Amniotic epithelial cell (primary cell): Measurements from ENCODE around the gene NSDHL.
"Not testable (repeated sequence)": the region's sequence is repeated elsewhere in the genome, so short reads cannot be mapped to it uniquely, and the experiment has no call there.

Experiments used
- DNase-seq: peaks from one replicate; pipeline ENCODE4 v3.0.0-alpha.2; 2010; ENCODE audit warnings: low read depth

The NSDHL gene

DNA sequence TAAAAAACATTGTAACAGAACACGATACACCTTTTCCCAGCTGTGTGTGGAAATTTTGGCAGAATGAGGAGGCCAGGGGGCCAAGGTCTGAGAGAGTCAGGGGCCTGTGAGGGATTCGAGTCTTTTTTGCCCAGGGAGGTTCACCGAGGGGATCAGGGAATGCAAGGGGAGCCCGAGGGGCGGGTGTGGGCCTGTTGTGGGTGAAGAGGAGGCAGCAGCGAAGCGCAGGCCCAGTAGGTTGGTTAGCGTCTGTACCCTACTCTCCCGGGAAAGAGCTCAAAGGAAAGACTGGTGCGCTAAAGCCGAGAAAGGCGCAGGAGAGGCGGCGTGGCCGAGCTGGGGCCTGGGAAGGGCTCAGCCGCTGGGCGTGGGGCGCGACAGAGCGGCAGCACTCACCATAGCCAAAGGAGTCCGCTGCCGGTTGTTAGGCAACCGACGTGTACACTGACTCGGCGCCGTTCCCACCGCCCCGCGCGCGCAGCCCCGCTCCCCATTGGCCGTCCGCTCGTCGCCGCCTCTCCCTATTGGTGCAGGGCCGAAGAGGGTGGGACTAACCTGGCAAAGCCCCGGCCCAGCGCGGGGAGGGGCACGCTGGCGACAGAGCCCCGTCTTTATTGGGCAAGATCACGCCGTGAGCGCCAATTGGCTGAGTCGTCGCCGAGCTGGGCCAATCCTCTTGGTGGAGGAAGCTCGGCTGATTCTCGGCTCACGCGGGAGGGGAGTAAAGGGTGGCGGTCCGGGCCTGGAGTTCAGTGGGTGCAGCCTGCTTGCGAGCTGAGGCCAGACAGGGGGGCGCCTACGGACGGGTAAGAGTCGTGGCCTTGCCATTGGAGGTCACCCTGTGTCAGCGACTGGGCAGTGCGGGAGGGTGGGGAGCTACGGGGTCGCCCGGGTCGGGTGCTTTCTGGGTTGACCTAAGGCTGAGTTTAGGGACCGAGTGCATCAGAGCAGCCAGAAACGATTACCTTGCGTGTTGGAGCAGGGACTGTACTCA lies at the start of gene NSDHL, which contains the start of gene CETN2:
NSDHL (plus strand) TSS at position 752 of the 994 bp plus-strand sequence. CDS start 15,262 bp downstream, outside the sequence.
CETN2 (minus strand) TSS at position 446 of the 994 bp plus-strand sequence; CDS start at position 399, 47 bp downstream.
- peak; percentile 93 for DNase-seq

- DNase-seq = not testable (repeated sequence)
These were observed 43.8 kb upstream of the NSDHL start for GRCh38 chrX:152787062-152787461.

GRCh38 chrX:152798945-152799344 lies 31.9 kb upstream of the NSDHL start:
- DNase-seq = no peak

- DNase-seq = no peak
These were observed 24.8 kb upstream of the NSDHL start for GRCh38 chrX:152806035-152806434.

DNA sequence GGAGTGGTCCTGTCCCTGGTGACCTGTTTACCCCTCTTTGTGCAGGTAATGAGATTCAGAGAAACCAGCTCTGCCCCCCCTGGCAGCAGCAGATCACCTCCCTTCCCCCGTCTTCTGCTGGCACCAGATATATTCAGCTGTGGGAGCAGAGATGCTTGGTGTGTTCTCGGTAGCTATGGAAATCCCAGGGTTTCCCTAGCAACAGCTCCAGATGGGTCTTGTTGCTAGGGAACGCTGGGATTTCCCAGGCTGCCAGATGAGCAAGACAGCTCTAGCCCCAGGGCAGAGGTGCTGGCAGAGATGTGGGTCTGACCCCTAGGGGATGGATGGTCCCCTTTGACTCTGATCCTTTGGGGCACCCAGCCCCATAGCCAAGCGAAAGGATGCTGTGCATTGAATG lies 20.5 kb upstream of the NSDHL start:
- no peak for DNase-seq

DNA sequence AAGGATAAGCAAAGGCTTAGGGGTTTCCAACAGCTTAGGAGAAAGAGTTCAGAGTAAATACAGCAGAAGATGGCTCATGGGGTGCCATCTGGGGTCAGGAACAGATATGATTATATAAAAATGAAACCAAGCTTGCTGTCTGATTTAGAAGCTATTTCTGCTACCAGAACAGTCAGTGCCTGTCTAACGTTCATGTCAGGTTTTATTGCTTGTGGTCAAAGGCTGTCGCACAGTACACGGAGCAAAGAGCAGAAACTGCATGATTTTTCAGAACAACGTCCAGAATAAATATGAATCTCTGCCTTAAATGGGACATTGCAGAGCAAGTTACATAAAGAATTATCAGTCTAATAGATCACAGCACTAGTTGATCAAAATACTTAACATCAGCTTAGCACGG lies 17.7 kb upstream of the NSDHL start:
- DNase-seq = no peak

GRCh38 chrX:152814048-152814447 lies 16.8 kb upstream of the NSDHL start:
- DNase-seq = no peak

DNA sequence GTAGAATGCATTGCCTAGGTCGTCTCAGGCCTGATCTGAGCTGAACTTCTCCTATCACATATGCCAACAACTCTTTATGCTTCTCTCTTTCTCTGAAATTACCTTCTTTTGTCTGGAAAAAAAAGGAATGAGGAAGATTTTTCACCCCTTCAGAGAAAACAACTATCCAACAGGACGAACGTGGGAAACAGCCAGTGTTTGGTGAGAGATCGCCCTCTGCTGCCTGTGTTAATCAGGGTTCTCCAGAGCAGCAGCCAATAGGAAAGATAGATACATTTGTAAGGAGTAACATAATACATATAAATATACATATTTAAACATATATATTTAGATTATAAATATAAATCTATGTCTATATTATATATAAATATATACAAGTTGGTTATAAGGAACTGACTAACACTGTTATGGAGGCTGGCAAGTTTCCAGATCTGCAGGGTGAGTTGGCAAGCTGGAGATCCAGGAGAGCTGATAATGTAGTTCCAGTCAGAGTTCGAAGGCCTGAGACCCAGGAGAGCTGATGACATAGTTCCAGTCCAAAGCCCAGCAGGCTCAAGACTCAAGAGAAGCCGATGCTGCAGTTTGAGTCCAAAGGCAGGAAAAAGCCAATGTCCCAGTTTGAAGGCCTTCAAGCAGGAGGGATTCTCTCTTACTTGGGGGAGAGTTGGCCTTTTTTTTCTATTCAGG lies 13.6 kb upstream of the NSDHL start:
- peak; percentile 27 for DNase-seq

GRCh38 chrX:152818356-152818755 lies 12.5 kb upstream of the NSDHL start:
- no peak for DNase-seq

DNA sequence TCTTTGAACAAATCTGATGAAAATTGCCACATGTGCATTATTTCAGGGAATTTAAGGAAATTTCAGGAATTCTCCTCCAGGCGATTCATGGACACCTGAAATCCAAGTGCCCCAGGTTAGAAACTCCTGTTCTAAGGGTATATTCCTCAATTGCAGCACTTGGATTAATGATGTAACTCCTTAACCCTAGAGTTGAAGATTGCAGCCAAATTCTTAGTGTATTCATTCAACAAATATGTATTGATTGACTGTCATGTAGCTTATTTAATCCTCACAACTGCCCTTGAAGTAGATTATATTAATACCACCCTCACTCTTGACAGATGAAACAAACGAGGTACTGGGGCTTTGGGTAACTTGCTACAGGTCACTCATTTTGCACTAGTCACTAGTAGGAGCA lies 11.6 kb upstream of the NSDHL start:
- no peak for DNase-seq

DNA sequence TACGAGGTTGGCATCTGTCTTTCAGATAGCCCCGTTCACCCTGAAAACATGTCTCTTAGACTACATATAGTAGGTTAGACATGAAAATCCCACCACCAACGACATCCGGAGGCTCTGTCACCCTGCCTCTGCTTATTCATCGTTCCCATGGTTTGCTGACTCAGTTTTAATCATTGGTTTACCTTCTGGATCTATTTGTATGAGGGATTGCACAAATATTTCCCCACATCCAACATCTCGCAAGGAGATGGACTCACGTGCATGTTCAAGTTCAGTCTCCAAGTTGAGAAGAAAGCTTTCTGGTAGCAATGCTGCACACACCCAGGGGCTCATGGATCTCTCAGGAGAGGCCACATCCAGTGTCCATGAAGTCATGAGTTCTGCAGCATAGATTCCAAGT lies 11.1 kb upstream of the NSDHL start:
- peak; percentile 10 for DNase-seq

GRCh38 chrX:152821145-152821765 lies 9.6 kb upstream of the NSDHL start:
- peak; percentile 14 for DNase-seq

DNA sequence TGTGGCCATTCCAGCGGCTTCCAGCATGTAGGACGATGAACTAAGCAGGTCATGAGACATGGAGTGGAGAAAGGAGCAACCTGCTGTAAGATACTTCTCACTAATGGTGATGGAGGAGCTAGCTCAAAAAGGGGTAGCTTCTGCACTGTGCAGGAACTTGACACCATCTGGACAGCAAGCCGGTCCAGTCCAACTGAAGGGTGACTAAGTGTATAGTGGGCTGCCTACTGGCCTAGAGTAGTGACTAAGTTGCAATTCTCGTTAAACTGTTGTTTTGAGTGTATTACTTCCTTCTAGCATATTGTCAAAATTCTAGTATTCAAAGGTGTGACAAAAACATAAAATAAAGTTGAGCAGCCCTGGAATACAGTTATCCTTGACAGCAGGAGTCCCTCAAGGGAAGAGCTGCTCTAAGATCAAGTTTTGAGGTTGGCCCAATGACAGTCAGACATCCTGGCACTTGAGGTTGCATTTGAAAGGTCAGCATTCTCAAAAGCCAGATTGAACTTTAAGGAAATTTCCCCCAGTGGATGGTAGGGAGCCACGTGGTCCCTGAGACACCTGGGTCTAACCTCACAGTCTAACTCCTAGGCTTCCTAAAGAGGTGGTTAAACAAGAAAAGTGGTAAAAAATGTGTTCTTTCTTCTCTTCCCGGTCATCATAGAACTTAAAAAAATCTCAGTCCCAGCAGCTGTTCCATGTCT lies 8.3 kb upstream of the NSDHL start:
- no peak for DNase-seq

DNA sequence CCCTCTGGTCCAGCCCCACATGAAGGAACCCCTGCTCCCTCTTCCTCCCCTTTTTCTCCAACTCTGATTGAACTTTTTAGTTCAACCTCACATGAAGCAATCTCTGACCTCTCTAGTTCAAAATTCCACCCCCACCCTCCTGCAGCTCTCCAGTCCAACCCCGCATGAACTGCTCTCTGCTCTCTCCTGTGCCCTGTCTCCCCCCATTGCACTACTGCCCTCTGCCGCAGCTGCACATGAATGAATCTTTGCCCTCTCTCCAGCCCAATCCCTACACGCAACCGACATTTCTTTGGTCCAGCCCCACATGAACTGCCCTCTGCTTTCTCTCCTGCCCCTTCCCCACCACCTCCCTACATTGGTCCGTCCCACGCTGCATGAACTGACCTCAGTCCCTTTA lies 7.2 kb upstream of the NSDHL start:
- DNase-seq = no peak

DNA sequence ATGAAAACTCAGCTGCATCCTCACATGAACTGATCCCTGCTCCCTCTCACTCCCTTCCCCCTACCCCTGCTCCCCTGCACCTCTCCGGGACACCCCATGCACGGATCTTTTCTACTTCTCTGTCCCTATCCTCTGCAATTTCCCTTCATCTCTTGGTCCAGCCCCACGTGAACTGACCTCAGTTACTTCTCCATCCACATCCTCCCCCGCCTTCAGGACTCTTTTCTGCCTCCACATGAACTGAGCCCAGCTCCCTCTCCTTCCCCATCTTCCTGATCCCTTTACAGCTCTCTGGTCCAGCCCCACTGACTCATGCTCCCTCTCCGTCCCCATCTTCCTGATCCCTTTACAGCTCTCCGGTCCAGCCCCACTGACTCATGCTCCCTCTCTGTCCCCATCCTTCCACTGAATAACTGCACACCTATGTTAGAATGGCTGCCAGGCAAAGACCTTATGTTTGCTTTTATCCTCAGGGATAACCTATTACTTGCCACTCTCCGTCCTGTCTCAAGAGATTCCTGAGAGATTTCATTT lies 6.0 kb upstream of the NSDHL start:
- no peak for DNase-seq

DNA sequence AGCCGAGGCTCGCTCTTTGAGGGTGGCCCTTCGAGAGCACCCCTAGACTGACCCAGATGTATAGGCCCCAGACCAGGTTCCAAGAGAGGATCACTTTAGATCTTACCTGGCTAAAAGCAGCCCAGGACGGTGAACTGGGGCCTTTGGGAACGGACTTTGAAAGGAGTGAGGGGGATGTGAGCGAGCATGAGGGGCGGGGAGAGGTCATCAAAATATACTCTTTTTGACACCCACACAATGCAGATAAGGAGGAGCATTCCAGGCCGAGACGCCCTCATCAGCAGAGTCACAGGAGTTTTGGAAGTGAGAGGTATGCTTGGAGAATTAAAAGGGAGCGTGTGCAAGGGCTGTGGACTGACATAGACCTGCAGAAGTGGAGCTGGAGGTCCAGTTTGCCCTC lies 528 bp downstream of the NSDHL start:
- no peak for DNase-seq

- DNase-seq = no peak
These were observed 1.7 kb downstream of the NSDHL start for GRCh38 chrX:152832520-152832919.

- DNase-seq = no peak
These were observed 2.5 kb downstream of the NSDHL start for GRCh38 chrX:152833378-152833777.

GRCh38 chrX:152835470-152835869 lies 4.6 kb downstream of the NSDHL start:
- DNase-seq = not testable (repeated sequence)

- no peak for DNase-seq
These were observed 12.0 kb downstream of the NSDHL start for GRCh38 chrX:152842772-152843338.

DNA sequence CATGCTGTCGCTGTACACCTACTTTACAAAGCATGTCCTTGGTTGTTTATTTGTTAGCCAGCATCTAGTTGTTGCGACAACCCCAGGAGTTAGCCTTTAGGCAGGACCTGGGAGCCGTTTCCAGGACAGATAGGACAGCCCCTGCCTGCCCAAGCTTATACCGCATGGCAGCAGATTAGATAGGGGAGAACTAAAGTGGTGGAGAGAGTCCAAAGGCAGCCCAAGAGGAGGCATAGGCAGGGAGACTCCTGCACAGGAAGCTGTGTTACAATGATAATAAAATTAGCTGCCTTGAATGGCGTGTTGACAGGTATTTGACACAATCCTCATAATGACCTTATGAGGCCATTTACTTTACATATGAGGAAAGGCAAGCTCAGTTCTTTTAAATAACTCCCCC lies 13.0 kb downstream of the NSDHL start:
- DNase-seq = no peak
